HepG2 (cell line): ENCODE data around the gene SCO1. TPM values are rescaled to one million over a fixed set of nuclear protein-coding genes. Genes with fewer than 3 reads are reported as not detected.

Experiments
- ARHGAP35 ChIP-seq: sonication (generic); formaldehyde crosslinking; IDR thresholded peaks from 2 replicates; pipeline ENCODE4 v1.9.0; 2022; ENCODE audit warnings: mild to moderate bottlenecking, inconsistent platforms, moderate library complexity, missing genetic modification reagents, borderline replicate concordance
- ARNT ChIP-seq: fragments of 450-650 bp; IDR thresholded peaks from 2 replicates; pipeline ENCODE4 v1.6.1; 2017
- CREM ChIP-seq, 2 experiments: sonication (generic) in 1 of 2; formaldehyde crosslinking in 1 of 2; IDR thresholded peaks; 2 replicates each; pipeline versions ENCODE4 v1.4.0 to v1.6.1; 2016 to 2020; ENCODE audit warnings: antibody characterized with exemption in 1 of 2, mild to moderate bottlenecking in 1 of 2, missing genetic modification reagents in 1 of 2
- HDAC2 ChIP-seq: sonication (generic); formaldehyde crosslinking; IDR thresholded peaks from 2 replicates; pipeline ENCODE4 v1.4.0; 2020; ENCODE audit warnings: missing genetic modification reagents
- HNF4A ChIP-seq: sonication (generic); formaldehyde crosslinking; IDR thresholded peaks from 2 replicates; pipeline ENCODE4 v1.4.0; 2020; ENCODE audit warnings: missing genetic modification reagents
- NFYC ChIP-seq: IDR thresholded peaks from 2 replicates; pipeline ENCODE4 v1.6.1; 2016; ENCODE audit warnings: missing genetic modification reagents, missing compliant biosample characterization
- NKX3-1 ChIP-seq: sonication (generic); formaldehyde crosslinking; IDR thresholded peaks from 2 replicates; pipeline ENCODE4 v1.5.0; 2020; ENCODE audit warnings: missing genetic modification reagents
- PLRG1 ChIP-seq: fragments of 450-650 bp; conservative IDR thresholded peaks from 2 replicates; pipeline ENCODE4 v1.6.1; 2016
- RBM22 ChIP-seq: fragments of 200-400 bp; formaldehyde crosslinking; optimal IDR thresholded peaks from 2 replicates; pipeline ENCODE3; 2017; ENCODE audit warnings: mild to moderate bottlenecking, low read length, moderate library complexity
- SIN3B ChIP-seq: fragments of 150-350 bp; IDR thresholded peaks from 2 replicates; pipeline ENCODE4 v1.6.1; 2014; ENCODE audit warnings: low read length
- ZNF143 ChIP-seq: sonication (generic); formaldehyde crosslinking; IDR thresholded peaks from 2 replicates; pipeline ENCODE4 v1.4.0; 2020; ENCODE audit warnings: missing genetic modification reagents
- ZNF263 ChIP-seq: sonication (generic); formaldehyde crosslinking; IDR thresholded peaks from 2 replicates; pipeline ENCODE4 v1.4.0; 2020; ENCODE audit warnings: missing genetic modification reagents
- ZNF501 ChIP-seq: sonication (generic); formaldehyde crosslinking; IDR thresholded peaks from 2 replicates; pipeline ENCODE4 v1.5.1; 2020; ENCODE audit warnings: mild to moderate bottlenecking, moderate library complexity, missing genetic modification reagents
- ZNF572 ChIP-seq: sonication (generic); formaldehyde crosslinking; IDR thresholded peaks from 2 replicates; pipeline ENCODE4 v1.5.1; 2020; ENCODE audit warnings: mild to moderate bottlenecking, missing genetic modification reagents
- ZNF773 ChIP-seq: sonication (generic); formaldehyde crosslinking; IDR thresholded peaks from 2 replicates; pipeline ENCODE4 v1.4.0; 2020; ENCODE audit warnings: missing genetic modification reagents, borderline replicate concordance
- polyA plus RNA-seq, 8 experiments: library from polyadenylated mRNA; depleted of rRNA in 3 of 8; stranded (reverse) in 7 of 8; unstranded in 1 of 8; fragments of >200 nt; fragmentation: Illumina TruSeq in 4 of 8; extraction: Trizol in 4 of 8; gene quantifications; 2 replicates each; pipeline versions ENCODE4 v1.2.1 to v1.2.3, GENCODE V29; 2011 to 2016; ENCODE audit warnings: low read depth in 4 of 8, missing spikeins in 1 of 8, mixed read lengths in 1 of 8; ENCODE audit not compliant: insufficient read depth in 1 of 8
- total RNA-seq, 5 experiments: library from RNA; depleted of rRNA; stranded (reverse); fragments of >200 nt; fragmentation: Illumina TruSeq; extraction: Trizol; gene quantifications; 2 replicates each; pipeline ENCODE4 v1.2.3, GENCODE V29; 2016; ENCODE audit warnings: low read depth in 1 of 5
- TF ChIP-seq, protein P1 (sequence below): sonication (generic); formaldehyde crosslinking; IDR thresholded peaks from 2 replicates; pipeline ENCODE4 v1.4.0; 2020; ENCODE audit warnings: missing genetic modification reagents, mild to moderate bottlenecking, borderline replicate concordance
- TF ChIP-seq, protein P2 (sequence below): IDR thresholded peaks from 2 replicates; pipeline ENCODE4 v1.6.1; 2016; ENCODE audit warnings: missing genetic modification reagents, missing compliant biosample characterization
- TF ChIP-seq, protein P3 (sequence below), 2 experiments: sonication (generic) in 1 of 2; formaldehyde crosslinking in 1 of 2; IDR thresholded peaks; 2 replicates each; pipeline versions ENCODE4 v1.5.1 to v1.6.1; 2011 to 2020; ENCODE audit warnings: borderline replicate concordance in 1 of 2, low read depth in 1 of 2, low read length in 1 of 2, mild to moderate bottlenecking in 1 of 2, missing genetic modification reagents in 1 of 2, moderate library complexity in 1 of 2
- TF ChIP-seq, protein P4 (sequence below): sonication (generic); formaldehyde crosslinking; IDR thresholded peaks from 2 replicates; pipeline ENCODE4 v1.4.0; 2020; ENCODE audit warnings: missing genetic modification reagents
- TF ChIP-seq, protein P5 (sequence below): IDR thresholded peaks from 2 replicates; pipeline ENCODE4 v1.6.1; 2012; ENCODE audit warnings: low read depth, low read length, improper control_type of control experiment

SCO1 gene
- total and polyA plus RNA-seq, 2 of the 13 experiments (the other 11 are each of a cell fraction or from before 2014, with no cell fraction given): 11.4 to 50.3 TPM

DNA sequence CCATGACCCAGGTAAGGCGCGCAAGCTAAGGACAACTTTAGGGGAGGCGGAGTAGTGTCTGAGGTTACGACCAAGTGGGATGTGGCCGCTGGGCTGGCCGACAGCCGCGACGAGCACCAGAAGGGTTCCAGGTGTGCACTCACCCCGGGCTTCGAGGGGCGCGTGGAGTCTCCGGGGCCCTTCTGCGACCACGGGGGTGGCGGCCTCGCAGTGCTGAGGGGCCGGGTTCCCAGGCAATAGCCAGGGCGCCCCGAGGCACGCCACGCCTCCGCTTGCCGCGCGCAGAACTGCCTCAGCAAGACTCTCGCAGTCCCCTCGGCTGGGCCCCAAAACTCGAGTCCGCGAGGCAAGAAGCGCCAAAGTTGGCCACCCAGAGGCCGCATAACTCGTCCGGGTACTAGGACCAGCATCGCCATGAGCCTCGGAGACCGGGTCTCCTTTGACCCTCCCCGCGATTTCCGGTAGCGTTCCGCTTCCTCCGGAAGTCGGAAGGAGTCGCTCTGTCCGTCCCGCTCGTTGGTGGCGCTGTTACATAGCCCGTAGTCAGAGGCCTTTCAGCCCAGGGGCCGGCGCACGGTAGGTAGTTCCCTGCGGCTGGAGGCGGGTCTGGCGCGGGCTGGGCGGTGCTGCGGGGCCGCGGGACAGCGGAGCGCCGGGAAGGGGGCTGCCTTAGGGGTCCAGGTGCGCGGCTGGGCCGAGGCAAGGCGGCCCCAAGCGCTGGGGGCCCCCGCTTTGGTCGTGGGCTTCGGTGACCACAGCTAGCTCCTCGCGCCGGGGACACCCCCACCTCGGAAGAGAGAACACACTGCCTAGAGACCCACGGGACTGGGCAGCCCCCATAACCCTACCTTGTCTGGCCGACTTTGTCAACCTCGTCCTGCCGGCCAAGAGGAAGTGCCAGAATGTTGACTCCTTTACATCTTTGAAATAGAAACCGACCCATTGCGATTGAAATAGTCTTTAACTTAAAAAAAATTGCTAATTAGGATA lies at the start of gene SCO1, which contains the start of gene ADPRM (continued):
- TF ChIP-seq ZNF501 (CRISPR knock-in tag): peak; percentile 68; the same call in 1 of the 2 replicates
- peak; percentile 35; the same call in 1 of the 2 replicates for TF ChIP-seq SIN3B
- TF ChIP-seq ARNT: no peak
- TF ChIP-seq NFYC: peak; percentile 59
- no peak for TF ChIP-seq RBM22
- TF ChIP-seq HDAC2 (CRISPR knock-in tag): peak; percentile 54; the same call in 1 of the 2 replicates
- TF ChIP-seq HNF4A: peak; percentile 35; the same call in 1 of the 2 replicates
- TF ChIP-seq, protein P1, sequence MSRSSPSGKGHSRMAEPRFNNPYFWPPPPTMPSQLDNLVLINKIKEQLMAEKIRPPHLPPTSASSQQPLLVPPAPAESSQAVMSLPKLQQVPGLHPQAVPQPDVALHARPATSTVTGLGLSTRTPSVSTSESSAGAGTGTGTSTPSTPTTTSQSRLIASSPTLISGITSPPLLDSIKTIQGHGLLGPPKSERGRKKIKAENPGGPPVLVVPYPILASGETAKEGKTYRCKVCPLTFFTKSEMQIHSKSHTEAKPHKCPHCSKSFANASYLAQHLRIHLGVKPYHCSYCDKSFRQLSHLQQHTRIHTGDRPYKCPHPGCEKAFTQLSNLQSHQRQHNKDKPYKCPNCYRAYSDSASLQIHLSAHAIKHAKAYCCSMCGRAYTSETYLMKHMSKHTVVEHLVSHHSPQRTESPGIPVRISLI (CRISPR knock-in tag): peak; percentile 40; the same call in 1 of the 2 replicates
- TF ChIP-seq, protein P2, sequence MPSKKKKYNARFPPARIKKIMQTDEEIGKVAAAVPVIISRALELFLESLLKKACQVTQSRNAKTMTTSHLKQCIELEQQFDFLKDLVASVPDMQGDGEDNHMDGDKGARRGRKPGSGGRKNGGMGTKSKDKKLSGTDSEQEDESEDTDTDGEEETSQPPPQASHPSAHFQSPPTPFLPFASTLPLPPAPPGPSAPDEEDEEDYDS: peak; percentile 78
- 0 out of 2 replicates have a peak, but pooled peaks have one; percentile 35 for TF ChIP-seq ARHGAP35 (CRISPR knock-in tag)
- no peak for TF ChIP-seq PLRG1
- TF ChIP-seq, protein P3, sequence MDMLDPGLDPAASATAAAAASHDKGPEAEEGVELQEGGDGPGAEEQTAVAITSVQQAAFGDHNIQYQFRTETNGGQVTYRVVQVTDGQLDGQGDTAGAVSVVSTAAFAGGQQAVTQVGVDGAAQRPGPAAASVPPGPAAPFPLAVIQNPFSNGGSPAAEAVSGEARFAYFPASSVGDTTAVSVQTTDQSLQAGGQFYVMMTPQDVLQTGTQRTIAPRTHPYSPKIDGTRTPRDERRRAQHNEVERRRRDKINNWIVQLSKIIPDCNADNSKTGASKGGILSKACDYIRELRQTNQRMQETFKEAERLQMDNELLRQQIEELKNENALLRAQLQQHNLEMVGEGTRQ (IDR thresholded peaks at IDR 0.05; ENCODE audit: low read depth, low read length): no peak
- TF ChIP-seq, protein P3 (CRISPR knock-in tag; IDR thresholded peaks at IDR 0.05; ENCODE audit: borderline replicate concordance): no peak
- peak; percentile 56; the same call in 1 of the 2 replicates for TF ChIP-seq ZNF143 (CRISPR knock-in tag)
- 0 out of 2 replicates have a peak, but pooled peaks have one; percentile 86 for TF ChIP-seq ZNF773 (CRISPR knock-in tag)
- peak; percentile 66; the same call in 1 of the 2 replicates for TF ChIP-seq CREM (IDR thresholded peaks at IDR 0.05)
- TF ChIP-seq CREM (CRISPR knock-in tag; IDR thresholded peaks at IDR 0.05): no peak
- TF ChIP-seq NKX3-1: peak; percentile 83
- TF ChIP-seq, protein P4, sequence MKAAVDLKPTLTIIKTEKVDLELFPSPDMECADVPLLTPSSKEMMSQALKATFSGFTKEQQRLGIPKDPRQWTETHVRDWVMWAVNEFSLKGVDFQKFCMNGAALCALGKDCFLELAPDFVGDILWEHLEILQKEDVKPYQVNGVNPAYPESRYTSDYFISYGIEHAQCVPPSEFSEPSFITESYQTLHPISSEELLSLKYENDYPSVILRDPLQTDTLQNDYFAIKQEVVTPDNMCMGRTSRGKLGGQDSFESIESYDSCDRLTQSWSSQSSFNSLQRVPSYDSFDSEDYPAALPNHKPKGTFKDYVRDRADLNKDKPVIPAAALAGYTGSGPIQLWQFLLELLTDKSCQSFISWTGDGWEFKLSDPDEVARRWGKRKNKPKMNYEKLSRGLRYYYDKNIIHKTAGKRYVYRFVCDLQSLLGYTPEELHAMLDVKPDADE (CRISPR knock-in tag): 0 out of 2 replicates have a peak, but pooled peaks have one; percentile 75
- TF ChIP-seq, protein P5, sequence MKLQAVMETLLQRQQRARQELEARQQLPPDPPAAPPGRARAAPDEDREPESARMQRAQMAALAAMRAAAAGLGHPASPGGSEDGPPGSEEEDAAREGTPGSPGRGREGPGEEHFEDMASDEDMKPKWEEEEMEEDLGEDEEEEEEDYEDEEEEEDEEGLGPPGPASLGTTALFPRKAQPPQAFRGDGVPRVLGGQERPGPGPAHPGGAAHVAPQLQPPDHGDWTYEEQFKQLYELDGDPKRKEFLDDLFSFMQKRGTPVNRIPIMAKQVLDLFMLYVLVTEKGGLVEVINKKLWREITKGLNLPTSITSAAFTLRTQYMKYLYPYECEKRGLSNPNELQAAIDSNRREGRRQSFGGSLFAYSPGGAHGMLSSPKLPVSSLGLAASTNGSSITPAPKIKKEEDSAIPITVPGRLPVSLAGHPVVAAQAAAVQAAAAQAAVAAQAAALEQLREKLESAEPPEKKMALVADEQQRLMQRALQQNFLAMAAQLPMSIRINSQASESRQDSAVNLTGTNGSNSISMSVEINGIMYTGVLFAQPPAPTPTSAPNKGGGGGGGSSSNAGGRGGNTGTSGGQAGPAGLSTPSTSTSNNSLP: no peak
- TF ChIP-seq ZNF572 (CRISPR knock-in tag): no peak
- 0 out of 2 replicates have a peak, but pooled peaks have one; percentile 54 for TF ChIP-seq ZNF263 (CRISPR knock-in tag)
